ENCODE measurements around the gene KLHDC1. TPM values are rescaled to one million over a fixed set of nuclear protein-coding genes. Genes with fewer than 3 reads are reported as not detected.

Gene KLHDC1

GRCh38 chr14:49792618-49793017, 99.7 kb downstream of the KLHDC1 start:
- Histone ChIP-seq H2BK15ac (ENCODE audit: low read depth, poor library complexity, severe bottlenecking) (no peak overlapping the region), H2AFZ (ENCODE audit: low read depth, low read length) (no peak overlapping the region), H3K4ac (ENCODE audit: low read depth in 1 of 2, low read length in 2 of 2) (no peak overlapping the region), H3K18ac (ENCODE audit: low read depth in 1 of 2, low read length in 2 of 2) (no peak overlapping the region), H2BK5ac (ENCODE audit: low read depth, low read length, poor library complexity, severe bottlenecking) (no peak overlapping the region), H3K27me3 (ENCODE audit: control insufficient read depth in 1 of 2, insufficient read depth in 1 of 2, low read length in 2 of 2) (no peaks in the 10 kb centered on the region), H3K9me3 (ENCODE audit: control insufficient read depth, low read length) (no peaks in the 10 kb centered on the region), H3K79me1 (replicated peaks; ENCODE audit: low read length, poor library complexity, severe bottlenecking) (peaks cover 13% of the 10 kb centered on the region), H3K14ac (ENCODE audit: low read length in 2 of 2) (no peak overlapping the region), H4K91ac (ENCODE audit: low read length) (no peak overlapping the region), H3K27ac (ENCODE audit: low read length, poor library complexity, severe bottlenecking) (no peak overlapping the region), H3K36me3 (ENCODE audit: control insufficient read depth in 1 of 2, insufficient read depth in 2 of 2, low read depth in 1 of 2, low read length in 2 of 2) (peaks cover 27 to 94% of the 10 kb centered on the region in 2 experiments), H3K23ac (ENCODE audit: low read length in 2 of 2) (no peak overlapping the region), H3K4me1 (ENCODE audit: control insufficient read depth, insufficient read depth, low read depth, low read length) (no peaks in the 10 kb centered on the region), H3K4me3 (ENCODE audit: insufficient read depth in 1 of 2, low read depth in 1 of 2, low read length in 2 of 2) (no peak overlapping the region), H2BK12ac (ENCODE audit: low read length in 2 of 2) (no peak overlapping the region), H3K9ac (ENCODE audit: low read length) (no peak overlapping the region), H3K4me2 (ENCODE audit: low read length, poor library complexity, severe bottlenecking) (peak overlapping the region; percentile 9), H2AK5ac (ENCODE audit: low read length, severe bottlenecking) (no peak overlapping the region), H2BK120ac (ENCODE audit: low read depth, low read length) (no peak overlapping the region), H4K8ac (ENCODE audit: low read length) (no peak overlapping the region)
- 0% methylated on average over 1 of the region's 1 CpG for WGBS
- no peak for DNase-seq

GRCh38 chr14:49796025-49796424, 103.1 kb downstream of the KLHDC1 start:
- Histone ChIP-seq H3K4me1 (ENCODE audit: control insufficient read depth, insufficient read depth, low read depth, low read length) (no peaks in the 10 kb centered on the region), H3K36me3 (ENCODE audit: control insufficient read depth in 1 of 2, insufficient read depth in 2 of 2, low read depth in 1 of 2, low read length in 2 of 2) (peaks cover 25 to 94% of the 10 kb centered on the region in 2 experiments), H3K4ac (ENCODE audit: low read depth in 1 of 2, low read length in 2 of 2) (no peak overlapping the region), H3K14ac (ENCODE audit: low read length in 2 of 2) (no peak overlapping the region), H2BK15ac (ENCODE audit: low read depth, poor library complexity, severe bottlenecking) (no peak overlapping the region), H3K79me1 (replicated peaks; ENCODE audit: low read length, poor library complexity, severe bottlenecking) (peaks cover 11% of the 10 kb centered on the region), H3K9me3 (ENCODE audit: control insufficient read depth, low read length) (no peaks in the 10 kb centered on the region), H2AK5ac (ENCODE audit: low read length, severe bottlenecking) (no peak overlapping the region), H2AFZ (ENCODE audit: low read depth, low read length) (no peak overlapping the region), H3K4me2 (ENCODE audit: low read length, poor library complexity, severe bottlenecking) (no peak overlapping the region), H4K8ac (ENCODE audit: low read length) (no peak overlapping the region), H2BK5ac (ENCODE audit: low read depth, low read length, poor library complexity, severe bottlenecking) (no peak overlapping the region), H4K91ac (ENCODE audit: low read length) (no peak overlapping the region), H3K9ac (ENCODE audit: low read length) (no peak overlapping the region), H3K27me3 (ENCODE audit: control insufficient read depth in 1 of 2, insufficient read depth in 1 of 2, low read length in 2 of 2) (no peaks in the 10 kb centered on the region), H3K4me3 (ENCODE audit: insufficient read depth in 1 of 2, low read depth in 1 of 2, low read length in 2 of 2) (no peak overlapping the region), H2BK120ac (ENCODE audit: low read depth, low read length) (no peak overlapping the region), H3K27ac (ENCODE audit: low read length, poor library complexity, severe bottlenecking) (no peak overlapping the region), H3K18ac (ENCODE audit: low read depth in 1 of 2, low read length in 2 of 2) (no peak overlapping the region), H2BK12ac (ENCODE audit: low read length in 2 of 2) (no peak overlapping the region), H3K23ac (ENCODE audit: low read length in 2 of 2) (no peak overlapping the region)
- WGBS: 100% methylated on average over 1 of the region's 2 CpGs
- DNase-seq: no peak

Small RNA genes lying within 50 kb of the gene (small RNA-seq; reads per million reads assigned to genes)
- gene RNU6ATAC30P (ENCODE audit: low read depth): not detected

Data from mesenchymal stem cell (in vitro differentiated cells and primary cell).